ENCODE data around the gene CCDC7. TPM values are rescaled to one million over a fixed set of nuclear protein-coding genes. Genes with fewer than 3 reads are reported as not detected.
"Not testable (repeated sequence)": the region's sequence is repeated elsewhere in the genome, so short reads cannot be mapped to it uniquely, and the experiment has no call there.

CCDC7 gene
- total and polyA plus RNA-seq, 8 donors: 1.0 to 27.2 (median 5.3) TPM

GRCh38 chr10:32891261-32891660 is 445.3 kb downstream of the CCDC7 start:
- Histone ChIP-seq H3K9me3 (no peaks in the 10 kb centered on the region), H3K27me3 (no peaks in the 10 kb centered on the region), H3K4me3 (no peak overlapping the region), H3K4me1 (no peaks in the 10 kb centered on the region), H3K27ac (no peak overlapping the region), H3K36me3 (peaks cover 0 to 13% (median 10%) of the 10 kb centered on the region in 4 donors)
- no peak for DNase-seq
- WGBS, 5 donors: 81 to 89% (median 86%) methylated on average over 8 of the region's 8 CpGs
- intact Hi-C loops (cut with DNase I; ENCODE audit: low total_unique reads): no loop called here
- TF ChIP-seq CTCF (IDR thresholded peaks at IDR 0.05): no peak
- TF ChIP-seq POLR2AphosphoS5 (IDR thresholded peaks at IDR 0.05): no peak
- no peak for TF ChIP-seq EP300 (IDR thresholded peaks at IDR 0.05)
- no peak for TF ChIP-seq POLR2A (IDR thresholded peaks at IDR 0.05)

- DNase-seq: no peak
- no peaks in the 10 kb centered on the region for H3K9me3 ChIP-seq
- no peaks in the 10 kb centered on the region for H3K4me1 ChIP-seq
- H3K36me3 ChIP-seq: peaks cover 8 to 35% (median 26%) of the 10 kb centered on the region in 4 donors
- 42 to 57% (median 53%) methylated on average over 2 to 3 of the region's 3 CpGs for WGBS, 5 donors
- H3K27me3 ChIP-seq: no peaks in the 10 kb centered on the region
- no peak overlapping the region for H3K27ac ChIP-seq
- no peak overlapping the region for H3K4me3 ChIP-seq
- TF ChIP-seq EP300 (IDR thresholded peaks at IDR 0.05) (no peak), POLR2A (IDR thresholded peaks at IDR 0.05) (no peak), CTCF (IDR thresholded peaks at IDR 0.05) (no peak), POLR2AphosphoS5 (IDR thresholded peaks at IDR 0.05) (no peak)
- intact Hi-C loops (cut with DNase I; ENCODE audit: low total_unique reads): no loop called here
These were observed 447.5 kb downstream of the CCDC7 start for GRCh38 chr10:32893434-32893833.

GRCh38 chr10:32893916-32894664 is 448.1 kb downstream of the CCDC7 start:
- Histone ChIP-seq H3K36me3 (peaks cover 8 to 42% (median 30%) of the 10 kb centered on the region in 4 donors), H3K4me1 (no peaks in the 10 kb centered on the region), H3K27me3 (no peaks in the 10 kb centered on the region), H3K4me3 (no peak overlapping the region), H3K9me3 (no peaks in the 10 kb centered on the region), H3K27ac (no peak overlapping the region)
- WGBS, 5 donors: 88 to 94% (median 89%) methylated on average over 2 of the region's 2 CpGs
- TF ChIP-seq POLR2A (IDR thresholded peaks at IDR 0.05) (no peak), POLR2AphosphoS5 (IDR thresholded peaks at IDR 0.05) (no peak), CTCF (IDR thresholded peaks at IDR 0.05) (no peak), EP300 (IDR thresholded peaks at IDR 0.05) (no peak)
- intact Hi-C loops (cut with DNase I; ENCODE audit: low total_unique reads): no loop called here
- DNase-seq: no peak

- intact Hi-C loops (cut with DNase I; ENCODE audit: low total_unique reads); H3K4me1 ChIP-seq; DNase-seq; H3K4me3 ChIP-seq; H3K9me3 ChIP-seq; H3K27ac ChIP-seq; H3K27me3 ChIP-seq: not testable (repeated sequence)
- peaks cover 8 to 48% (median 33%) of the 10 kb centered on the region in 4 donors for H3K36me3 ChIP-seq
- WGBS, 5 donors: 86 to 93% (median 88%) methylated on average over 7 of the region's 7 CpGs
These were observed 449.4 kb downstream of the CCDC7 start for GRCh38 chr10:32895200-32895968.
